ENCODE results near the gene OVOL1.
"Not testable (repeated sequence)": the region's sequence is repeated elsewhere in the genome, so short reads cannot be mapped to it uniquely, and the experiment has no call there.

OVOL1 gene

DNA sequence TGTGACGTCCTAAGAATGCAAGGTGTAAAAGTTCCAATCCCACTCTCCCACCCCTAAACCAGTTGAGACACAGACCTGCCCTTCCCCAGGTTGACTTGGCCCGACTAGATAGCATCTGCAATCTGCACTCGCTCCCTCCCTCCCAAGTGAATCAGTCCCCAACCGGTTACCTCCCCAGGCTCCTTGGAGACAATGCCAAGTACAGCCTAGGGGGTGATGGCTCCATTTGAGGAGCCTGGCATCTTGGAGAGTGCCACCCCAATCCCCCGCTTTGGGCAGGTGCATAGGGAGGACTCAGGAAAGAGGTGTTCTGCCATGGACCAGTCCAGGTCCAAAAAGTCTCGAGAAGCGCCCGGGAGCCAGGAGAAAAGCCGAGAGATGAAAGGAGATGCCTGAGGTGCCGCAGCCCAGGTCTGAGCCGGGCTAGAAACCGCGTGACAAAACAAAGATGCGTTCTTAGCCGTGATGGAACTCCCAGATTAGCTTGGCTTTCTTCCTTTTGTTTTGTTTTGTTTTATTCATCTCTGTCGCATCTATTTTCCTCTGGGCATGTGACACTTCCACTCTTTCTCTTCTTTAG lies 28.2 kb downstream of the OVOL1 start:
- DNase-seq (ENCODE audit: low read depth): no peak

DNA sequence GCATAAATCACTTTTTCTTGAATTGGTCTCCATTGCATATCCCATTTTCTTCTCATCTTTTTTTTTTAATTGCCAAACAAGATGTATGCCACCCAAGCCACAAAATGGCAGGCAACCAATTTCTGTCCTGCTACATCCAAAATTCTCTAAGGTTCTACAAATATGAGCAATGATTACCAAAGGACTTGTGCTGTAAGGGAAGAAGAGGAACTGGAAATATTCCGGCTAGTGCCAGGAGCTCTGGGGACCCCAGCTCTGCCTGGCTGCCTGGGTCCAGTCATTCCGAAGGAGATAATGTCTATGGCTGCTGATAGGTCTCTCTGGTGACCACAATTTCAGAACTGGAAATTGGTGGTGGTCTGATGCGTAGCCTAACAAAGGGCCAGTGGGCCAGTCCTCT lies 29.8 kb downstream of the OVOL1 start:
- no peak for DNase-seq (ENCODE audit: low read depth)

DNA sequence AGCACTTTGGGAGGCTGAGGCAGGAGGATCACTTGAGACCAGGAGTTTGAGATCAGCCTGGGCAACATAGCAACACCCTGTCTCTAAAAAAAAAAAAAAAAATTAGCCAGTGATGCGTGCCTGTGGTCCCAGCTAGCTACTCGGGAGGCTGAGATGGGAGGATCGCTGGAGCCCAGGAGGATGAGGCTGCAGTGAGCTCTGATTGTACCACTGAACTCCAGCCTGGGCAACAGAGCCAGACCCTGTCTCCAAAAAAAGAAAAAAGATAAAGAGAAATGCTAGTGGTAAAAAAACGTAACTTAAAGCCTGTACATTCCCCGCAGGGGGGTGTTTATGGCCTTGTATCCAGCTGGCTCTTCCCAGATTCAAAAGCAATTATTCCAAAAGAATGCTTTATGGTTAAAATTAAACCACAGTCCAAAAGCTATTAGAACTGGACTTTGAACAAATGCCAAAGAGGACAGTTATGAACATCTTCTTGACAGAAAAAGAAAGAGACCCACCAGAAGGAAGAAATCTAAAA lies 30.5 kb downstream of the OVOL1 start:
- DNase-seq (ENCODE audit: low read depth): no peak

DNA sequence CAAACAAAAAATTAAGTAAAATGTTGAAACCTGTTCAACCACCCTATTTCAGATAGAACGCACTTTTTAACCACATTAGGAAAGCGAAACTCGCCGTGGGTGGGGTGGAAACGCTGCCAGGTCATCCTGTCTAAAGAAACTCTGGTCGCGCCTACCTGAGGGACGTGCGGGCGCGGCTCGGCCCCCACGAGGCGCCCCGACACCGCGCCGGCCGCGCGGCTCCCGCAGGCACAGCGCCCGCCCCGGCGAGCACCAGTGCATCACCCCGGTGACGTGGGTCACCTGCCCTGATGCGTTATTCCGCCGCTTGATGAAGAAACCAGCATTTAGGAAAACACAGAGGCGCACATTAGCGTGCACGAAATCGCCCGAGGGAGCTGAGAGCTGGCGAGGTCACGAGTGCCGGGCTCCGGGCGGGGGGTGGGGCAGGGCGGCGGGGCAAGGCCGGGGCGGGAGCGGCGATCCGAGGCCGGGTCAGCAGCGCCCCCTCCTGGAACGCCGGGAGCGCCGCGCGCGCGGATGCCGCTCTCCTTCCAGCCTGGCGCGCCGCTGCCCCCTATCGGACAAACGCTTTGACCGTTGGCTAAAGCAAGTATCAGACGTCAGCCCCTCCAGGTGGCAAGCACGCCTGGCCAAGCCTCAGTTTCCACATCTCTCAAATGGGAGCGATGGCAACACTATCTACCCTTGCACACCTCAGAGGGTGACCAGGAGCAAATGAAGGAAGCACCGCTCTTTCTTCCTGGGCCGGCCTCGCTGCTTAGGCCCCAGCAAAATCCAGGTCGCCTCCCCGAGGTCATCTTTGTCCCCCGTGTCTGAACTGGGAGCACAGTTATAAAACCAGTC lies 31.2 kb downstream of the OVOL1 start:
- peak; percentile 93 for DNase-seq (ENCODE audit: low read depth)

DNA sequence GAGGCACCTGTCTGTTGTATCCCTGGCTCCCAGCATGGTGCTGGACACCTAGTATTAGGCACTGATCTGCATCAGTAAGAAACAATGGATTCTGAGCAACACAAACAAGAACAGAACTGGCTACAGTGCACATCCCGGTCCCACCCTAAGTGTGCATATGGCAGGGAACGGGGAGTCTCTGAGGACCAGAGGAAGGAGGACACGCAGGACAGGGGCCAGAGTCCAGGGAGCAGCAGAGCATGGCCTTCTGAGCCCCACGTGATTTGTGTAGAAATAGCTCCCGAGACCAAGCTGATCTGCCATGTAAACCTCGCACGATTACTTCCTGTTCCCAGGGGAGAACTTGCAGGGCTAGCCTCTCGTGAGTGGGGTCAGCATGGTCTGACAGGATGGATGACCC lies 34.2 kb downstream of the OVOL1 start:
- DNase-seq (ENCODE audit: low read depth): no peak

DNA sequence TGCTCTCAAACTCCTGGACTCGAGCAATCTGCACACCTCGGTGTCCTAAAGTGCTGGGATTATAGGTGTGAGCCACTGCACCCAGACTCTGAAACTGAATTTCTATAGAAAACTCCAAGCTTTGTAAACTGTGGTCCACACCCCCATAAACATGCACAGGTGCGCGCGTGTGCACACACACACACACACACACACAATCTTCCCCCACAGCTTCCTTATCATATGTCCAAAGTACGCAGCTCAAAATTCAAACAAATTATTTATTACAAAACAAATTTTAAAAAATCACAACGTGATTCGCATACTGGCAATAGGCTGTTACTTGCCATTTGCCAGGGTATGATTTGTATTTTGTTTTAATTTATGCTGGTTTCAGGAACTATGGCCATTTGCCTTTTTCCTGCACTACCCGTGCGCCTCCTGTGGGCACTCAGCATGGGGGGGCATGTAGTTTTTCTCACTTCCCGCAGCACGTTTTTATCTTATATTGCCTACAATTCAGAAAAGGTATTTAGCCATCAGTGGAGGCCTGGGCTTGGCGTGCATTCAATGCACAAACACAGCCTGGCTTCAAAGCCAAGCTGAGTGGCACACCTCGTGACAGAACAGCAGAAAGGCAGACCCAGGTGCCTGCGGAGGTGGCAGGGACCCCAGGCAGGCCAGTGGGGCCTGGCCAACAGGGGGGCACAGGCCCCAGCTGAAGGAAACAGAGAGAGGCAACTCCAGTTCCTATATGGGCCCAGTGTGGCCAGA lies 36.1 kb downstream of the OVOL1 start:
- DNase-seq (ENCODE audit: low read depth): no peak

DNA sequence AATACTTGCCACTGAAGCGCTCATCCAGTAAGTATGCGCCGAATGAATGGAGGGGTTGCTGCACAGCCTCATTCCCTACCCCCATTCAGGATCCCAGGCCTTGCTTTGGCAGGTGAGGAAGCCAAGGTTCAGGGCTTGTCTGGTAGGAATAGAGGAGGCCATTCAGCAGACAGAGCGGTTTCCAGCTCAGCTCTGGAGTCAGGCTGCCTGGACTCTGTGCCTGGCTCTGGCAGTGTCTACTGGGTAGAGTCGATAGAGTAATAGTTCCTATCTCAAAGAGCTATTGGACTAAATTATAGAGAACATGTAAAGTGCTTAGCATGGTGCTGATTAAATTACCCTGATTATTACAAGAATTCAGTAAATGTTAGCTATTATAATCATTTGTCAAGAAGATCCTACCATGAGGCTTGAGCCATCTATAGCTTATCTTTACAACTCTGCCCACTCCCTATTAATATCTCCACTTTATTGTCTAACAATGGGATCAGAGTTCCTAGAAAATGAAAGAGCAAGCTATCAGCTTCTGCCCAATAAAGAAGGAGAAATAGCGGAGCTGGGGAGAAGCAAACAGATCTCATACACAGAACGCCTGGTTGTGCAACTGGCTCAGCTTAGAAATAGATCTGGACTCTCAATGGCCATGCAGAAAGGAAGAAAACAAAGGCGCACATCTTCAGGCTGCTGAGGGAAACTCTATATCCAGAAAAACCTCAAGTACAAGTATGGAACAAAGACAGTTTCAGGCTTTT lies 40.3 kb downstream of the OVOL1 start:
- no peak for DNase-seq (ENCODE audit: low read depth)

DNA sequence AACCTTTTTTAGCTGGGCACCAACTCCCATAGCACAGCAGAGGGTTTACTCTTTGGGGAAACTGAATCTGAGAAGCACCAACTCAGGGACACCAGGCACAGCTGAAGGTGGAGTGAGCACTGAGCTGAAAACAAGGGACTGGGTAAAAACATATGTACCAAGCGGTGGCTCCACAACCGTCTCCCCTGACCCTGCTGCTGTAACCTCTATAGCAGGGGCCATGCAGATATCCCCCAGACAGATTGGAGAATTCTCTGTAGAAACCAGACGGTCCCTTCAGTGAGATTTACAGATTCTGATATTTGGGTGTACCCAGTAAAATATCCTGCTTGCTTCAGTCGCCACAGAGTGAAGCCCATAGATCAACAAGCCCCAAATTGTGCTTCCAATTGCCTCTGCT lies 42.6 kb downstream of the OVOL1 start:
- DNase-seq (ENCODE audit: low read depth): no peak

DNA sequence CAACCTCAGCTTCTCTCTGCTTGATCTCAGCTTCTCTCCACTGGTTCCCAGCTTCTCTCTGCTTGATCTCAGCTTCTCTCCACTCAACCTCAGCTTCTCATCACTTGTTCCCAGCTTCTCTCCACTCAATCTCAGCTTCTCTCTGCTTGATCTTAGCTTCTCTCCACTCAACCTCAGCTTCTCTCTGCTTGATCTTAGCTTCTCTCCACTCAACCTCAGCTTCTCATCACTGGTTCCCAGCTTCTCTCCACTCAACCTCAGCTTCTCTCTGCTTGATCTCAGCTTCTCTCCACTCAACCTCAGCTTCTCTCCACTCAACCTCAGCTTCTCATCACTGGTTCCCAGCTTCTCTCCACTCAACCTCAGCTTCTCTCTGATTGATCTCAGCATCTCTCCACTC lies 45.4 kb downstream of the OVOL1 start:
- DNase-seq (ENCODE audit: low read depth): not testable (repeated sequence)

DNA sequence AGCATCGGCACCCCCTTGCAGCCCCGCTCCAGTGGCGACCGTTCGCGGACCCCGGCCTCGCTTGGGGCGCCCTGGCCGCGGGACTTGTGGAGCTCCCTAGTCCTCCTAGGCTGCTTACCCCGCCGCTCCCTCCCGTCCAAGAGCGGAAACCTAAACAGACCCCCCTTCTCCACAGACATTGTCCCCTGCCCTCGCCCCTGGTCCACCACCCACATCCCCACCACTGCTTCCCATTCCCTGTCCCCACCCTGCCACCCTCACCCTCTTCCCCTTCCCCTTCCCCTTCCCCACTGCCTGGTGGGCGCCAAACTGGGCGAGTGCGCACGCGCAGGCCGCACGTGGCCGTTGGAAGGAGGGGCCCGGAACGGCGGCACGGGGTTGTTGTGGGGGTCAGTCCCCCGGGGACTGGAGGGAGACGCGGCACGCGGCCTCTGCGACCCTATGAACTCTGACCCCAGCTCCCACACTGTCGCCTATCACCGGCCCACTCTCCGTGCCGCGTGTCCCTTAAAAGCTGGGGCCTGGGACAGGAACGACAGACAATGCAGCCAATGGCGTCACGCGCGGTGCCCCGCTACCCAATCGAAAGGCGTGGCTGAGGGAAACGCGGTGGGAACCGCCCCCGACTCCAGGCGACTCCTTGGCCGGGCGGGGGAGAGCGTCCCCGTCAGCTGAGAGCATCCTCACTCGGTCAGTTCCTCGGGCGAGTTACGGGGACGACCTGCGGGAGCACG lies 46.6 kb downstream of the OVOL1 start, which contains the start of gene SNX32:
Gene SNX32, plus strand, starts transcription at position 667 of the 734 bp plus-strand sequence. CDS start 103 bp downstream, outside the sequence.
- DNase-seq (ENCODE audit: low read depth): peak; percentile 92

DNA sequence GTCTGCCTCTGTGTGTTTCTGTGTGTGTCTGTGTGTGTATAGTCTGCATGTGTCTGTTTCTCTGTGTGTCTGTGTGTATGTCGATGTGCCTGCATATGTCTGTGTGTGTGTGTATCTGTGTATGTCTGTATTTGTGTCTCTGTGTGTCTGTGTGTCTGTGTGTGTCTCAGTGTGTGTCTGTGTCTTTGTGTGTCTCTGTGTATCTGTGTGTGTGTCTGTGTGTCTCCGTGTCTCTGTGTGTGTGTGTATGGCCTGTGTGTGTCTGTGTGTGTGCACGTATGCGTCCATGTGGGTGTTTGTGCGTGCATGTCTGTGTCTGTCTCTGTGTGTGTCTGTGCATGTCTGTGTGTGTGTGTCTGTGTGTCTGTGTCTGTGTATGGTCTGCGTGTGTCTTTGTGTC lies 47.3 kb downstream of the OVOL1 start:
- no peak for DNase-seq (ENCODE audit: low read depth)

DNA sequence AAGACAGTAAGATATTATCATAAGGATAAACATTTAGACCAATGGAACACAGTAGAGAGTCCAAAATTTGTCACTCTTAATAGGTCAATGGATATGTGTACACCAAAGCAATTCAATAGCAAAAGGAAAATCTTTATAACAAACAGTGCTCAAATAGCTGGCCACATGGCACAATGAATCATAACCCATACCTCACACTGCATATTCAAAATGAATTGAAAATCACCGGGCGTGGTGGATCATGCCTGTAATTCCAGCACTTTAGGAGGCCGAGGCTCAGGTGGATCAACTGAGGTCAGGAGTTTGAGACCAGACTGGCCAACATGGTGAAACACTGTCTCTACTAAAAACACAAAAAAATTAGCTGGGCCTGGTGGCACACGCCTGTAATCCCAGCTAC lies 55.3 kb downstream of the OVOL1 start:
- no peak for DNase-seq (ENCODE audit: low read depth)

DNA sequence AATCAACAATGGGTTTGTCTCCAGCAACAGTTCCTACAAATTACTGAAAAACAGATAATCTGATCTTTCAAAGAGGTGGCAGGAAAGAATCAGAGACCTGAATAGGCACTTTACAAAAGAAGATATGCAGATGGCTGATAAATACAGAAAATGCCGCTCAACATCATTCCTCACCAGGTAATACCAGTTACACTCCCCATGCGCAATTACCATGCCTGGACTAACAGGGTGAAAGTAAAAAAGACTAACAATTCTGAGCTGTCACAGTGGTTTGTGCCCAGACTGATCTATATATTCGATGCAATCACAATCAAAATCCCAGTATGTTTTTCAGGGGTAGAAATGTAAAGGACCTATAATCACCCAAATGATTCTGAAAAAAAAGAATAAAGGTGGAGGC lies 56.9 kb downstream of the OVOL1 start:
- DNase-seq (ENCODE audit: low read depth): no peak

DNA sequence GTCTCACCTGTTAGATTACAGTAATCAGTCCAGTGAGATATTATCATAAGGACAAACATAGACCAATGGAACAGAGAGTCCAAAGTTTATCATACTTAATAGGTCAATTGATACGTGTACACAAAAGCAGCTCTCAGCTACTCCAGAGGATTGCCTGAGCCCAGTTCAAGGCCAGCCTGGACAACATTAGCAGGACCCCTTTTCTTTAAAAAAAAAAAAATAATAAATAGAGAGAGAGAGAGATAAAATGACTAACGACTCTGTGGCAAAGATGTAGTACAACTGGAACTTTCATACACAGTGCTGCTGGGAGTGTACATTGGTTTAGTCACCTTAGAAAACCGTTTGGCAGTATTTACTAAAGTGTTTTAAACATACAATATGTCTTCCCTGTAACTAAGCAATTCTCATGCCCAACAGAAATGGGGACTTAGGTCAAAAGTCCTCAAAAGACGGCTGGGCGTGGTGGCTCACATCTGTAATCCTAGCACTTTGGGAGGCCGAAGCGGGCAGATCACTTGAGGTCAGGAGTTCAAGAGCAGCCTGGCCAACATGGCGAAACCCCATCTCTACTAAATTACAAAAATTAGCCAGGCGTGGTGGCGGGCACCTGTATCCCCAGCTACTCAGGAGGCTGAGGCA lies 57.5 kb downstream of the OVOL1 start:
- DNase-seq (ENCODE audit: low read depth): no peak
